ENCODE measurements around the gene VAV1.

GRCh38 chr19:6851359-6851758, 78.9 kb downstream of the VAV1 start:
- TF ChIP-seq POLR2AphosphoS5 (IDR thresholded peaks at IDR 0.05; ENCODE audit: low read depth, low read length) (no peak), TAF1 (IDR thresholded peaks at IDR 0.05; ENCODE audit: borderline replicate concordance, insufficient read depth, low read length) (no peak)
